Activated T-cell treated with anti-CD3 and anti-CD28 coated beads, Interleukin-2, amount 50 U/mL, for 1 hour (primary cell): ENCODE data around the gene ZNF746.

ENCODE experiments used
- DNase-seq: peaks from one replicate; pipeline ENCODE4 v3.0.0-alpha.2; 2020

ZNF746 gene

GRCh38 chr7:149489391-149490024 lies 8.1 kb downstream of the ZNF746 start:
- DNase-seq: no peak

GRCh38 chr7:149479568-149479967 lies 18.0 kb downstream of the ZNF746 start:
- DNase-seq: no peak

GRCh38 chr7:149478754-149479153 lies 18.9 kb downstream of the ZNF746 start:
- DNase-seq: no peak

GRCh38 chr7:149477494-149478443 lies 19.8 kb downstream of the ZNF746 start:
- no peak for DNase-seq

GRCh38 chr7:149476791-149477190 lies 20.8 kb downstream of the ZNF746 start:
- DNase-seq: no peak

- DNase-seq: no peak
Observed at GRCh38 chr7:149475121-149476045, 22.2 kb downstream of the ZNF746 start.

- no peak for DNase-seq
Observed at GRCh38 chr7:149474309-149475120, 23.1 kb downstream of the ZNF746 start.

GRCh38 chr7:149473251-149473650 lies 24.4 kb downstream of the ZNF746 start:
- DNase-seq: no peak

GRCh38 chr7:149471289-149471953 lies 26.2 kb downstream of the ZNF746 start:
- no peak for DNase-seq

GRCh38 chr7:149469806-149470205 lies 27.8 kb downstream of the ZNF746 start:
- DNase-seq: no peak

- no peak for DNase-seq
Observed at GRCh38 chr7:149468208-149468607, 29.4 kb downstream of the ZNF746 start.

GRCh38 chr7:149467321-149467859 lies 30.2 kb downstream of the ZNF746 start:
- no peak for DNase-seq

GRCh38 chr7:149466364-149466763 lies 31.2 kb downstream of the ZNF746 start:
- DNase-seq: no peak

- no peak for DNase-seq
Observed at GRCh38 chr7:149463500-149464161, 34.0 kb downstream of the ZNF746 start.

GRCh38 chr7:149462101-149462520 lies 35.5 kb downstream of the ZNF746 start:
- DNase-seq: no peak

- peak; percentile 83 for DNase-seq
Observed at GRCh38 chr7:149460493-149461277, 36.9 kb downstream of the ZNF746 start, which contains the start of gene ZNF777. Gene ZNF777 (minus strand): TSS chr7:149461062. CDS start chr7:149456022, 5,040 bp downstream.

- DNase-seq: no peak
Observed at GRCh38 chr7:149459540-149460452, 37.8 kb downstream of the ZNF746 start.

GRCh38 chr7:149459201-149459539 lies 38.4 kb downstream of the ZNF746 start:
- no peak for DNase-seq

GRCh38 chr7:149458235-149458634 lies 39.4 kb downstream of the ZNF746 start:
- no peak for DNase-seq
